HG03521 (cell line): ENCODE data around the gene LAMA2.

Source experiments
- ATAC-seq: cut with Tn5 transposase; IDR thresholded peaks from one replicate; pipeline ENCODE4 v1.9.1; 2021; ENCODE audit warnings: mild to moderate bottlenecking, moderate library complexity; ENCODE audit not compliant: unreplicated experiment

LAMA2 gene

DNA sequence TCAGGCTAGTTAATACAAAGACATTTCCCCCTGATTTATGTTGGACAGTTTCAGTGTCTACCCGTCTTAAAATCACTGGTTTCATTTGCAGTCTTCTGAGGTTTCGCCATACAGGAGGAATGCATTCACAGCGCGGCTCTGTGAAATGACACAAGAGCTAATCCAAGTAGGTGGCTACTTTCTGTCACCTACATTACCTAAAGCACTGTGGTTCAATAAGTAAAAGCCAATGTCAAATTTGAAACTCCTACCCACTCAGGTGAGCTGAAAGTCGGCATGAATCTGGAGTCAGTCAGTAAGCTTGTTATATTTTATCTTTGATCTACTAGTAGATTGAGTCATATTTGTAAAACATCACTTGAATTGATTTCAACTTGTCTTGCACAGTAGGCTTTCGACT is 370.8 kb downstream of the LAMA2 start:
- ATAC-seq = no peak

DNA sequence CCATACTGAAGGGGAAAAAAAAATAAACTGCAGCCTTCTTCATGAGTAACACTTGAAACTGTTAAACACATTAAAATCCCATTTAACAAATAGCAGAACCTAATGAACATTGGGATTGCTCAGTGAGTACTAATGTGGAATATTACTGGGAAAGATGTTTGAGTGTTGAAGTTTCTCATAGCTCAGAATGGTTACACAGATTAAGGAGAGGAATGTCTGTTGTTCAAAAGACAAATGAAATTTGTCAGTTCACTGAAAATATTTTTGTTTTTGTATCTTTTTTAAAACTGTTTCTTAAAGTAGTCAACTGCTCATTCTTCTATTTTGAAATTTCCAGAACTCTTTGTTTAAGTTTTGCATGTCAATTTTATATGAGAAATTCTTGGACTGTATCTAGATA is 374.3 kb downstream of the LAMA2 start:
- ATAC-seq = no peak

DNA sequence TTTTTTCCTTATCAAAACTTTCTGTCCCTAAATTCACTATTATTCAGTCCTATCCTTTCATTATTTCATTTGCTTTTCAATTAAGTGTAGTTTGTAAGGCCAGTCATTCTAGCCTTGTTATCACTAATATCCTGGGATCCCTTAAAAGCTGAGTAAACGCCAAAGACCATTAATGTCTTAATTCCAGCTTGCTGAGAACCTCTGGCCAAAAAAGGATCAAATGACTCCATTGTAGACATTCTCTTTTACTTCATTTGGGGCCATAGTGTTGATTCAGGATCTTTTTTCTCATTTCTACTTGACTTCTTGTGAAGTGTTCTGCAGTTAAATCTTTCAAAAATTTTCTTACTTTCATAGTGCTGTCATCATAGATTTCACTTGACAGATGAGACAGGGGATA is 379.7 kb downstream of the LAMA2 start:
- ATAC-seq = no peak

DNA sequence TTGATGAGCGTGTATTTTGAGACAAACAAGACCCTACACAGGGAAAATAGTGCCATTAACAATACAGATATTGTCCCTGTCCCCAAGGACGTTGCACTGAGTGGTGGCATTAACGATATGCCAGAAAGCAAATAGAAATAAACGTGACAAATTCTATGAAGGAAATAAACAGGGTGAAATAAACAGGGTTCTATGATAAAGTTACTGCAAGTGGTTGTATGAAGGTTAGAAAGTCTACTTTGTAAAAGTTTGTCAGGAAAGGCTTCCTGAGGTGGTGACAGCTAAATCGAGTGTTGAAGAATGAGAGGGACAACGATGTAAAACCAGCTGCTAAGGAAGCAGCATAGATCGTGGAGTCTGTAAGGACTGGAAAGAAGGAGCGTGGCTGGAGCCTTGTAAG is 380.2 kb downstream of the LAMA2 start:
- no peak for ATAC-seq

DNA sequence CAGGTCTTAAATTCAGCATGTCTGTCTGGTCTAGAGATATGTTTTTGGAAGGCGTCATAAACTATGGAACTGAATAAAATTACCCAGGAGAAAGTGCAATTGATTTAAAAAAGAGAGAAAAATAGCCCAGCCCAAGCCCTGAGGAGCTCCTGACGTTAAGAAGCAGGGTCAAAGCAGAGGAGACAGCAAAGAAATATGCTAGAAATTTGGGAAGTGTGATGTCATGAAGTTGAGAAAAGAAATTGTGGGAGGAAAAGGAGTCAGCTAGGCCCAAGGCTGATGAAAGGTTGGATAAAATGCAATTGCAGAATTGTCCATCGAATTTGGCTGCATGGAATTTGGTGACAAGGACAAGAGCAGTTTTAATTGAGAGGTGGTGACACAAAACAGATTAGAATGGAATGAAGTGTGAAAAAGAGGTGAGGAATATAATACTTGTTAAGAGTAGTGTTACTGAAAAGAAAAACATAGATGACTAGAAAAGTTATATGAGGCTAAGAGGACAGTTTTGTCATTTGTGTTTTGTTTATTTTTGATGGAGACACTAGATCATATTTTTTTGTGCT is 381.6 kb downstream of the LAMA2 start:
- no peak for ATAC-seq

DNA sequence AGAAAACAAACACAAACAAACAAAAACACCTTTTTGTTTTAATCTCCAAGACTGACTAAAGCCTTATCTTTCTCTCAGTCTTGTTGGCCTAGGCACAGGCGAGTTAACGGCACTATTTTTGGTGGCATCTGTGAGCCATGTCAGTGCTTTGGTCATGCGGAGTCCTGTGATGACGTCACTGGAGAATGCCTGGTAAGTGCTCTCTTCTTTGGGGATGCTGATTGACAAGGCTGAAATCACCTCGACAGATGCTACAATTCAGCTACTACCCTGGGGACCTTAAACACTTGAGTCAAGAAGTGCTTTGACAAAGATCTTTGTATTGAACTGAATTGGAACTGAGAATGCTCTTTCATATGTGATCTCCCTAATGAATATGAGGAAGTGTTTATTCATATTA is 384.1 kb downstream of the LAMA2 start:
- no peak for ATAC-seq

DNA sequence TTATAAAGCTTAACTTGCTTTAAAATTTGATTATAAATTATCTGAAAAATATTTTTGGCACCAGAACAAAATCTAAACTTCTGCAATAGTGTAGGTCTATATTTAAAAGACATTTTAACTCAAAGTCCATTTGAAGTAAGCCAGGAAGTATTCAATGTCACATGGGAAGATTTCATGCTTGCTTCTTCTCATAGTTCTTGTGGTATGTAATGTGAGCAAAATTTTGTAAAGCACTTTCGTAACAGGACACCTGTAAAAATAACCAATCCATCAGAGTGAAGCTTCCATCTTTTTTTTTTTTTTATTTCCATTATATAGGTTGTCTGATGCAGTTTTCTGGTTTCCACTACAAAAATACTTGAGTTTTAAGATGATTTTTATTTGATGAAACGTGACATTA is 386.1 kb downstream of the LAMA2 start:
- ATAC-seq = no peak

DNA sequence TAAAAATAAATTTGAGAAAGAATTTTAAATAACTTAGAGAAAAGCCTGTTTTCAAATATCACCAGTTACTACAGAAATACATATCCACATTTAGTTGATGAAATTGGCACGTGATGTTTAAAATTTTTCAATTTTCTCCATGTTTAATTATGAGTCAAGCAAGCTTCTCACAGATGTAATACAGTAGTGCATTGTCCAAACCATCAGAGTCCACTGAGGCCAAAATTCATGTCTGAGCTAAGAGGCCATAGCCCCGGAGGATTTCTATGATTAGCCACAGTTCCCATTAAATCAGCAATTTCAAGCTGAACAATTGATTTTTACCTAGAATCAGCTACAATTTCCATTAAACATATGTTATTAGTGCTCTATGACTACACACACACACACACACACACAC is 387.0 kb downstream of the LAMA2 start:
- ATAC-seq = no peak

DNA sequence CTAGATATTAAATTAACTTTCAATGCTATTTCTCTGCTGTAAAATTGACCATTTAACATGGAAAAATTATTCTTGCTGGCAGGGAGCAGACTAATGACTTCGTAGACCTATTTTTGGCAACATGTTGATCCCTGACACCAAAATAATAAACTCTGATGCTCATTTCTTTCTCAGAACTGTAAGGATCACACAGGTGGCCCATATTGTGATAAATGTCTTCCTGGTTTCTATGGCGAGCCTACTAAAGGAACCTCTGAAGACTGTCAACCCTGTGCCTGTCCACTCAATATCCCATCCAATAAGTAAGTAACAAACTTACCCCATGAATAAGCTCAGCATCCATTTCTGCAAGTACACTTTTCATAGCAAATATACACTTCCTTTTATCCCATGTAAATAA is 387.5 kb downstream of the LAMA2 start:
- ATAC-seq = no peak

DNA sequence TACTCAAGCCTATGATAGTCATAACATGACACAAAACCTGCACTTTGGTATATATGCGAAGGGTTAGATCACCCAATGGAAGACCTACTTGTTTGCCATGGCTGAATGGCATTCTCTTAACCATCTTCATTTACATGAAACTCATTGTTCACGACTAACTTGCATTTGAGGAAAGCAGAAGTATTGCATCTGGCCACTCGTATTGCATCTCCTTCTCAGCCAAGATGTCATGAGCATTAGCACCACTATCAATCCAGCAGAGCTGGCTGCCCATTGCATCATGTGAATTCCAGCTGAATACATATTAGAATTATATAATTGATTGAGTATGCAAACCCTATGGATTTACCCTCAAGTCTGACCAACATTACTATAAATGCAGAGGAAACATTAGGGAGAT is 390.2 kb downstream of the LAMA2 start:
- no peak for ATAC-seq

DNA sequence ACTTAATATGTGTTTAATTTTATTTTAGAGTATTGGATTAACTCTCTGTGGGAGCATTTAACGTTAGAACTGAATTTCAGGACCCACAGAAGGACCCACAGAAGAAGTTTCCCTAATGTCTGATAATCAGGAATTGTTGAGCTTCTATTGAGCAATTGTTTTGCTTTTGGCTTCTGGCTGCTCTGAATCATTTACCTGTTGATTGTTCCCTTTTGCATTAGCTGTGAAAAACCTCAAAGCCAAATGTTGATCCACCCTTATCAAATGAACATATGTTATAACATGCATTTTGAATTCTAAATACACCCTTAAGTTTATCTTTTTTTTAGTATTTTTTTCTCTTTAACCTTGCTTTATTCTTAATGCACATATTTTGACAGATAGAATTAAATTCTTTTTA is 393.5 kb downstream of the LAMA2 start:
- ATAC-seq = no peak

DNA sequence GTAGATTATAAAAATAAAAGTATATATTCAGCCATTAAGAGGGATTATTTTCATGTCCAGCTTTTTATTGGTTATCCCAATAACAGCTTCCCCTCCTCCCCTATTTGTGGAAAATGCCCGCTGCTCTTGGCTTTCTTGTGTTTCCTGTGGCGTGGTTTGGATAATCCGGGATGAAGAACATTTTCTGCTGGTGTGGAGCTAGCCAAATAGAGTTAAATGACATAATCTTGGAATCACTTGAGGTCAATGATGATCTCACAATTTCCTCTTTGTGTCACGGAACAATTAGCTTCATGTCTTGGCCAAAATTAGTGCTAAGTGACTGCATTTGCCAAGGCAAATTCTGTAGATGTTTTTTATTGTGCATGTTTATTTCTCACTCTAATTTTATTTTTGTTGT is 394.0 kb downstream of the LAMA2 start:
- no peak for ATAC-seq

DNA sequence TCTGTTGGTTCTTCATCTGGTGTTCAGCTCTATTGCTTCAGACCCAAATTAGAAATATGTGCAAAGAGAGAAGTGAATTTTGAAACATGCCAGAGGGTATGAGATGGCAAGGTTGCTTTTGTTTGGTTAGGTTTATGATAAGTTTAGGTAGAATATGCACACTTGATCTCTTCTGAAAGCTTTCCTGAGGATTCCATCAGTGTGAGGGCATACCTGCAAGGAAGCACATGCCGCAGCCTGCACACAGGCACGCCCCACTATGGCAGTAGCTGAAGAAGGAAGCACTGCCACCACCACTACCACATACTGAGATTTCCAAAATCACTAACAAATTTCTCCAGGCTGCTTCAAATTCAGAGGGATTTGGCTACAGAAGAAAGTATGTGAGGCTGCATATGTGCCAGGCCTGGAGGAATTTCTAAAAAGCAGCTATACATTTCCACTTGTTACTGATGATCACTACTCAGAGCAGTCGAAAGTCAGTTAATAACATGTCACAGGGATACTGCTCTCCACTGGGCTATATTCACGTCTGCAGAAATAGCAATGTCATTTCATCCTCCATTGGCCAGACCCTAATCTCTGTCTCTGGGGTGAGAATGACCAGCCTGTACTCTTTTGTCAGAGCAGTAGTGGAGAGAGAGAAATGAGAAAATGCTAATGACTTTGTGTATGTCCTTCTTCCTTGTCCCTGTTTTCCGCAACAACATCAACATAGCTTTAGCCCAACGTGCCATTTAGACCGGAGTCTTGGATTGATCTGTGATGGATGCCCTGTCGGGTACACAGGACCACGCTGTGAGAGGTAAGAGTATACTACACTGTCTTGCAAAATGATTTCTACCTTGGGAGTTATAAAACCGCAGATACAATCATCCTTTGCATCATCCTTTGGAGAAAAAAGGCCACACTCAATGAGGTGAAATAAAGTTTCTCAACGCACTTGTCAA is 396.7 kb downstream of the LAMA2 start:
- ATAC-seq = no peak

DNA sequence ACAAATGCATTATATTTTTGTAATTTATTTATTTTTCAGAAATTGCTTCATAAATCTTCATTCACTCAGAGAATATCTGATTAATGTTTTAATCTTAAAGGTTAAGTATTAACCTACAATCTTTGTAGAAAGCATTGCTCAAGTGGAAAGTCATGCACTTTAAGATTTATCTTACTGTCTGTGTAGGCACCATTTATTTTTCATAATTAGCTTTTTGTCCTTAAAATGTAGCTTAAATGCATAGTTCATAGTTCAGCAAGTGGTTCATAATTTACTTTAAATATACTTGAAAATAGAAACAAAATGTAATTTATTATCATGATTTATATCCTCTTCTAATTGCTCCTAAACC is 397.3 kb downstream of the LAMA2 start:
- ATAC-seq = no peak

DNA sequence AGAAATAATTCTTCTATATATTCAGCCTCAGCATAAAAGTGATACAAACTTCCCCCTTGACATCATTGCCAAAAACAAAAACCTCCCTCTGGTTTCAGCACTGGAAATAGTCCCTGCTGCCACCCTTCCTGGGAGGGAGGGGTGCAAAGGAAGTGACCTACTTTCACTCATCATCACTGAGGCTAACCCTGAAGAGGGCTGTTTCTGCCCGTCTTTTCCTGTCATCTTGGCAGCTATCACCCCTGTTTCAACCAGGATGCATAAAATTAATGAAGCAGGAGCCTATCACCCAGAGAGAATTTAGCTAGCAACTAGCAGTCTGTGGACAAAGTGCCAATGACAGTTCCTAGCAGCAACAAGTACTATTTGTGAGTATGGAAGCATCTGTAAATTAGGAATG is 397.8 kb downstream of the LAMA2 start:
- ATAC-seq = no peak

DNA sequence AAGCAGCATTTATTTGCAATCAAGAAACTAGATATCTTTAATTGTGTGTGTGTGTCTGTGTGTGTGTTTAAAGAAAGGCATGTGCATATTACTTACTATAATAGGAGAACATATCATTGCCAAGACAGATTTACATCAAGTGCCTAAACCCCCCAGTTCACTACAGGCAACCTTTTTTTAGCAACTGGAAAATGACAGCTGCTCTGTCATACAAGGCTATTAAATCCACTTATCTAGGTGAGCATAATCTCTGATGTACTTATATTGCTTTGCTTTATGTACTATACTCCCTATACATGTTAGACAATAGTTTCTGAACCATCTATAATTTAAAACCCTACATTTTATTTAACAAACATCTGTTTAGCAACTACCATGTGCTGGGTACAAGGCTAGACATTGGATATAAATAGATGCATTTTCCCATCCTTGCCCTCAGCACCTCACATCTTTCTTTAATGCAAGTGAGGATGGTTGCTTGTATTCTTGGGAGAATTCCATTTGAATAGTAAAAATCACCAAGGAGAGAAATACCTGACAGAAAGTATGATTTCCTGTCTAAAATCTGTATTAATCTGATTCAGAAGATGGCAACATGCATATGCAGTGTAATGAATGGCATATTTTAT is 398.3 kb downstream of the LAMA2 start:
- no peak for ATAC-seq

DNA sequence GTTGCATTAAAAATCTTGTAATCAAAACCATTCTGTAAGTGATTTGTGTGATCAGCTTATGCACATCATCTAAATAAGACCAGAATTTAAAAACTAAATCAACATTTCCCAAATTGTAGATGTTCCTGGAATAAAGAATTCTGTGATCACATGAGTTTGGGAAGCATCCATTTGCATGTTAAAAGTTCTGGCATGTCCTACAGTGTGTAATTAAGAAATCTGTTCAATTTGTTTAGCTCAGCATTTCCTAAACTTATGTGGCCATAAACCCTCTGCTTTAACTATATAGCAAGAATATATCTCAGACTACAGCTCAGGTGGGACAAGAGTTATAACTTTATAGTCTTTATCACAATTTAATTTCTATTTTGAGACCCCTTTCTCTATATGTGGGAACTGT is 399.1 kb downstream of the LAMA2 start:
- no peak for ATAC-seq

DNA sequence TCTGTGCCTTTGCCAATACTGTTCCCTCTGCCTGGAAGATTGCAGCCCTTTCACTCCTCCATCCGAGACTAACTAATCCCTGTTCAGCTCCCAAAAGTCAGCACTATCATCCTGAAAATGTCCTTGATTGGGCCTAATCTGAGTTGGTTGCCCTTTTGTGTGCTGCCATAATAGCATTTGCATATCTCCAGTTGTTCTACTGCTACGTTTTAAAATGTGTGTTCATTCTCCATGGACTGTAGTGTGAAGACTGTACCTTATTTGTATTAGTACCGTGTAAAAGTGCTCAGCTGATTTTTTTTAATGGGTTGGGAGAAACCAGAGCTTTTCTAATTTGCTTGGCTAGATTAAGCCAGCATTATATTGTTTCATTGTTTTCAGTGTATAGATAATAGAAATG is 401.3 kb downstream of the LAMA2 start:
- ATAC-seq = no peak

DNA sequence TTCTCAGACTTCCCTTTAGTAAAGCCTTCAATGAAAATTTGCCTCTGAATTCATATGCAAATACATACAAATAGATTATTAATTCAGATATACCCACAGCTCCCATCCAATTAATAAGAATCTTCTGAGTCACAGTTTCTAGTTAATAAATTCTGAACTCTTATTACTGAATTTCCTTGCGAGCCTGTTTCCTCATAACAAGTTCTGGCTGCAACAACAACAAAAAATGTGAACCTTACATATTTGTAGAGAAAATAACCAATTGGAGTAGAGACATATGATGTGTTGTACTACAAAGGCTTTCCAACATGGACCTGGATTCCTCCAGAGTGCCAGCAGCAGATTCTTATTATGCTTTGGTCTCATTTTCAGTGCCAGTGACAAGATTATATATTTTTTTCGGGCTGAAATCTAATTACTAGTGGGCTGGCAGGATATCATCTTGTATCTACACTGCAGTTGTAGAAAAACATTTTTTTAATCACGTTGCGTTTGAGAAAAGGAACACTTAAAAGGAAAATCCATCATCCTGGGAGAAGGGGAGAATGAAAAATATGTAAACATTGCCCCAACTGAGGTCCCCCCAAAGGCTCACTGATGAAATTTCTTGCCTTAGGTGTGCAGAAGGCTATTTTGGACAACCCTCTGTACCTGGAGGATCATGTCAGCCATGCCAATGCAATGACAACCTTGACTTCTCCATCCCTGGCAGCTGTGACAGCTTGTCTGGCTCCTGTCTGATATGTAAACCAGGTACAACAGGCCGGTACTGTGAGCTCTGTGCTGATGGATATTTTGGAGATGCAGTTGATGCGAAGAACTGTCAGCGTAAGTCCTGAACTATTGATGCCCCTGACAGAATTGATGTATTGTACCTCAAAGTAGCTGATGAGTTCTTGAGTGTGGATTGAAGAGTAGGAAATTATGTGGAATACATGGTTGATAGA is 404.6 kb downstream of the LAMA2 start:
- no peak for ATAC-seq

DNA sequence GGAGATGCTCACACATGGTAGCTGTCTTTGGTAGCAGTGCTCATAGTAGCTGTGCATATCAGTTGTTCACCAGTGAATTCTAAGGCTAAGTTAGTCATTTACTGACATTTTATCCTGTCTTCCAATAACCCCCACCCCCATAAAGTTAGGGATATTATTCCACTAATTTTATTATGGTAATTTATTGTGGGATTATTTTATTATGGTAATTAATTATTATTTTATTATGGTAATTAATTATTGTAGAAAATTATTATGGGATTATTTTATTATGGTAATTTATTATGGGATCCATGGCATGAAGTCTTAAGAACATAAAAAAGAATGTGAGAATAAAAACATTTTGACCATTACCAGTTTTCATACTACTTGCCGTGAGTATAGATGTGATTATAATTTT is 406.5 kb downstream of the LAMA2 start:
- no peak for ATAC-seq

DNA sequence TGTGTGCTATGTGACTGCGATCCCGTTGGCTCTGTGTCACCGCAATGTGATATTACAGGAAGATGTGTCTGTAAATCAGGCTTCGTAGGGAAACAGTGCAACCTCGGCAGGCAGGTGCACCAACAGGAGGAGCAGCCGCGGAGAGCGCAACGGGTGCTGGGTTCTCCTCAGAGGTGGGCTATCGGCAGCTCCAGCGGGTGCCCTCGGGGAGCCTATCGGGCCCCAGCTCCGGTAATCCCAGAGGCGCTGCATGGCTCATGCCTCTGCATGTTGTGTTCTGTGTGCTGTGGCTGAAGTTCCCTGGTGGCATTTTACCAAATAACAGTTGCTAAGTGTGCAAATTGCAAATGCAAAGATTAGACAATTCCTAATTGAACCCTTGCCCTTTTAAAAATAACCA is 409.9 kb downstream of the LAMA2 start:
- no peak for ATAC-seq
